ENCODE results near the gene RALBP1.

DNA sequence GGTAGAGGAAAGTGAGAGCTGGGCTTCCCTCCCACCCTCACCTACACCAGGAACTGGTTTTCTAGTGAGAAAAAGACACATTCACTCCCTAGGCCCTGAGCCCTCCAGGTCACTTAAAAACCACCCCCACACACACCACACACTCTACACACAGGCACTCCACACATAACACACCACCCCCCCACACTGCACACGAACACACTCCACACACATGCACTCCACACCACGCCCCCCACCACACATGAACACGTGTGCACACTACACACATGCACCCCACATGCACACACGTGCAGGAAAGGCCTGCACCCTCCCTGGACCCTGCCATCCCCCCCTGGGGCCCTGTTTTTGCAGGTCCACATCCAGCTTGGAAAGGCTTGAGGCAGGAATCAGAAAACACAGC, 67.6 kb downstream of the RALBP1 start:
- TF ChIP-seq, protein P1, sequence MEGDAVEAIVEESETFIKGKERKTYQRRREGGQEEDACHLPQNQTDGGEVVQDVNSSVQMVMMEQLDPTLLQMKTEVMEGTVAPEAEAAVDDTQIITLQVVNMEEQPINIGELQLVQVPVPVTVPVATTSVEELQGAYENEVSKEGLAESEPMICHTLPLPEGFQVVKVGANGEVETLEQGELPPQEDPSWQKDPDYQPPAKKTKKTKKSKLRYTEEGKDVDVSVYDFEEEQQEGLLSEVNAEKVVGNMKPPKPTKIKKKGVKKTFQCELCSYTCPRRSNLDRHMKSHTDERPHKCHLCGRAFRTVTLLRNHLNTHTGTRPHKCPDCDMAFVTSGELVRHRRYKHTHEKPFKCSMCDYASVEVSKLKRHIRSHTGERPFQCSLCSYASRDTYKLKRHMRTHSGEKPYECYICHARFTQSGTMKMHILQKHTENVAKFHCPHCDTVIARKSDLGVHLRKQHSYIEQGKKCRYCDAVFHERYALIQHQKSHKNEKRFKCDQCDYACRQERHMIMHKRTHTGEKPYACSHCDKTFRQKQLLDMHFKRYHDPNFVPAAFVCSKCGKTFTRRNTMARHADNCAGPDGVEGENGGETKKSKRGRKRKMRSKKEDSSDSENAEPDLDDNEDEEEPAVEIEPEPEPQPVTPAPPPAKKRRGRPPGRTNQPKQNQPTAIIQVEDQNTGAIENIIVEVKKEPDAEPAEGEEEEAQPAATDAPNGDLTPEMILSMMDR (IDR thresholded peaks at IDR 0.05): no peak
- TF ChIP-seq POLR2AphosphoS5 (IDR thresholded peaks at IDR 0.05): no peak
